Measurements from ENCODE around the gene DNAJC6.
"Not testable (repeated sequence)": the region's sequence is repeated elsewhere in the genome, so short reads cannot be mapped to it uniquely, and the experiment has no call there.

Gene DNAJC6

GRCh38 chr1:65359888-65360287 lies 50.5 kb downstream of the DNAJC6 start:
- no peak for DNase-seq

DNA sequence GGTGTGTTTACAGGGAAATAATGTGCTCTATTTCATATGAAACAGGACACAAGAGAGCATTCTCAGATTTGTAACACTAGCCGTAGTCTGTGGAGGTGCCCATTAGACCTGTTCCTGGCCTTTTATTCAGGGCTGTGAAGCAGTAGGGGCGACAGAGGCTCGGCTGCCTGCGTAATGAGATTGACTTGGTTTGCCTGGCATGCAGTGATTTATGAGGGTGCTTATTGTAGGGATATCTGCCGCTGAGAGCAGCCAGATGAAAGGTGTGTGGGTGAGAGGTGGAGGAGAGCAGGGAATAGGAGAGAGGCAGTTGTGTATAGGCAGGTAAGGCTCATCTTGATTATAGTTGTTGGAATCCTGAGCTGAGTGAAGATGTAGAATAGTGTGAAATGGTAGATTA lies 51.3 kb downstream of the DNAJC6 start:
- no peak for DNase-seq

DNA sequence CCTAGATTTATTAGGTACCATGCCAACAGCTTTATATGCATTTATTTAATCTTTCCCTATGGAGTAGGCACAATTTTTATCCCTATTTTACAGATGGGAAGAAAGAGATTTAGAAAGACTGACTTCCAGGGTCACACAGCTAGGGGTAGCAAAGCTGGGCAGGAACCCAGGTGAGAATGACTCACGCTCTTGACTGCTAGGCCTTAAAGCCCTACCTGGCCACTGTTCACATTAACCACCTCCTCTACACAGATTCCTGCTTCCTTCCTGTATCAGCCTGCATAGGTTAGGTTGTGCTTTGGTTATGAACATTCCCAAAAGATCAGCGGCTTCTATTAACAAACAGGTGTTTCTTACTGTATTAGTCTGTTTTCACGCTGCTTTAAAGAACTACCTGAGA lies 53.2 kb downstream of the DNAJC6 start:
- no peak for DNase-seq

DNA sequence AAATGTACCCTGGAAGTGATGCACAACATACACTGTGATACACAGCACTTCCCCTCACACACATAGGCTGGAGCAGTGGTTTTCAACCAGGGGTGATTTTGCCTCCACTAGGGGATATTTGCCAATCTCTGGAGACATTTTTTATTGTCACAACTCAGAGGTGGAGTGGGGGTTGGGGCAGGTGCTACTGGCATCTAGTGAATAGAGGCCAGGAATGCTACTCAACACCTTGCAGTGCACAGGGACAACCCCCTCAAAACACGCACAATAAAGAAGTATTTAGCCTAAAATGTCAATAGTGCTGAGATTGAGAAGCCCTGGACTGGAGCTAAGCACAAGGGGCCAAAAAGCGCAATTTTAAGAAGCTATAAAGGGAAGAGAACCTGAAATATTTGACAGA lies 54.1 kb downstream of the DNAJC6 start:
- no peak for DNase-seq

- DNase-seq = no peak
Measured at GRCh38 chr1:65368403-65368802, 59.1 kb downstream of the DNAJC6 start.

- no peak for DNase-seq
Measured at GRCh38 chr1:65371544-65371943, 62.2 kb downstream of the DNAJC6 start.

GRCh38 chr1:65372557-65372956 lies 63.2 kb downstream of the DNAJC6 start:
- DNase-seq = peak; percentile 49

DNA sequence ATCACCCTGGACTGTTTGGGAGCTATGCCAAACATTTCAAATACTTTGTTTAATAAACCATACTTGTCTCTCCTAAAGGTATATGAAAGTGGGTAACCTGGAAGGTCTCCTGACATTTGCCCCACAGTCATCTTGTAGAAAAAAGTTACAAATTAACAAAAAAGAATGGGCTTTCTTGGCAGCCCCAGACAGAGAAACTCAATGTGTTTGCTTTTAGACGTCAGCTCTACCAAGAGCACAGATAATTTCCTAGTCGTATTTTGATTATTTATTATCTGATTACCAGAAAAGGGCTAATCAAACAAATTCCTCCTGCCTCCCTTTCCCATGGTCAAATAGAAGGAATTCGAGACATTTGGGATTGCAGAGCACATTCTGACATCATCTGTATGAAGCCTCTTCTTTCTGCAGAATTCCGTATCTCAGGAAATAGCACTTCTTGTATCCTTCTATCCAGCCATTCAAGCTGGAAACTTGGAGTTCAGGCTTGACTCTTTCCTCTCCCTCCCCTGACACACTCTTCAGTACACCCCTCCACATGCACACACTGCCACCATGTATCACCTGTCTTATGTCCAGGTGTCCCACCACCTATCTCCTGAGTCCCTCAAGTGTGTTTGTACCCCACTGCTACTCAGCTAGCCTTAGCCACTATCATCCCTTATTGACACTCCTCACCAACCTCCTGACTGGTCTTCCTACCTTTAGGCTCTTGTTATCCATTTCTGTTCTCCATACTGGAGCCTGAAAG lies 68.3 kb downstream of the DNAJC6 start:
- no peak for DNase-seq

DNA sequence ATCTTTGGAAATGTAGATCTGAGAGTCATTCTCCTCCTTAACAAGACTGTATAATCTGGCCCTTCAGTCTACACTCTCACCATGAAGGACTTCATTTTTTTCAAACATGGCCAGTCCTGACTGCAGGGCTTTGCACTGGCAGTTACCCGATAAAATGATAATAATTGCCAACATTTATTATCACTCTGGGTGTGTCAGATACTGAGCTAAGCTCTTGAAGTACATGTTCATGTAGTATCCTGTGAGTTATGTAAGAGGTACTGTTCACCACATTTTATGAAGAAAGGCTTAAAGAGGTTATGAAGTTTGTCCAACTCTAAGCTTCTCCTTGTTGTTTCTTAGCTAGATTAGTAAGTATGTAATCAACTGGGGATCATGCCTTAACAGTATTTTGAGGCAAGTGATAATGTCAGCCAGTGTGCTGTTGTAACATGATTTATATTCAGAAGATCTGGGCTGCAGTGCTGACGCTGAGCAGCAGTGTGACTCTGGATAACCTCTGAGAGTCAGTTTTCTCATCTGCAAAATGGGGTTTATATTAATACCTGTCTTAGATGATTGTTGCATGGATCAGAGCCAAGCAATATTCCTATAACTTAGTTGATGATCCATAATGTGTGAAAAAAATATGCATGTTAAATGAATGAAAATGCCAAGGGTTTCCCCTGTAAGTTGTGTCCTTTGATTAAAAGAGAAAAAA lies 69.1 kb downstream of the DNAJC6 start:
- peak; percentile 68 for DNase-seq

DNA sequence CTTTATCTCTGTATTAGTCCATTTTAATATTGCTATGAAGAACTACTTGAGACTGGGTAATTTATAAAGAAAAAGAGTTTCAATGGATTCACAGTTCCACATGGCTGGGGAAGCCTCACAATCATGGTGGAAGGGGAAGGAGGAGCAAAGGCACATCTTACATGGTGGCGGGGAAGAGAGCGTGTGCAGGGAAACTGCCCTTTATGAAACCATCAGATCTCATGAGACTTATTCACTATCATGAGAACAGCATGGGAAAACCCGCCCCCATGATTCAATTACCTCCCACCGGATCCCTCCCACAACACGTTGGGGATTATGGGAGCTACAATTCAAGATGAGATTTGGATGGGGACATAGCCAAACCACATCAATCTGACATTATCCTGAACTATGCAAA lies 75.1 kb downstream of the DNAJC6 start:
- not testable (repeated sequence) for DNase-seq

- DNase-seq = no peak
Measured at GRCh38 chr1:65386439-65386838, 77.1 kb downstream of the DNAJC6 start.

DNA sequence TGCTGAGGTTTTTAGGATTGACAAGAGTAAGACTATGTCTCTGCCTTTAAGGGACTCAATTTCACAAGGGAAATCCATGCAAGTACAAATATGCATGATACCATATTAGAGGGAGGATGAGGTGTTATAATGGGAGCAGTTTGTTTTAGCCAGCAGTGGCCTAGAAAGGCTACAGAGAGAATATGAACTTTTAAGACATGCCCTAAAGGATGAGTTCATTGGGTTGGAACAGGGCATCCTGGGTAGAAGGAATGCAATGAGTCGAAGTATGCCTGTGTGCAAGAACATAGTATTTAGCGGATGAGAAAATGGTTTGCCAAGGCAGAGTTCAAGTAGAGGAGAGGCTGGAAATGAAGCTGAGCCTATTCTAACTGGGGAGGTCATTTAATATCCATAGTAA lies 78.5 kb downstream of the DNAJC6 start:
- no peak for DNase-seq

GRCh38 chr1:65388908-65389695 lies 79.8 kb downstream of the DNAJC6 start:
- no peak for DNase-seq

DNA sequence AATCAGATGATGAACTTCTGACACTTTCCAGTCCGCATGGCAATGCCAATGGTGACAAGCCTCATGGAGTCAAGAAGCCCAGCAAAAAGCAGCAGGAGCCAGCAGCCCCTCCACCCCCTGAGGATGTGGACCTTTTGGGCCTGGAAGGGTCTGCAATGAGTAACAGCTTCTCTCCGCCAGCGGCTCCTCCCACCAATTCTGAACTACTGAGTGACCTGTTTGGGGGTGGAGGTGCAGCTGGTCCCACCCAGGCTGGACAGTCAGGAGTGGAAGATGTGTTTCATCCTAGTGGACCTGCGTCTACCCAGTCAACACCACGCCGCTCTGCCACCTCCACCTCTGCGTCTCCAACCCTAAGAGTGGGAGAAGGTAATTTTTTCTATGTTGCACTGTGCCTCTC lies 83.2 kb downstream of the DNAJC6 start:
- no peak for DNase-seq

GRCh38 chr1:65393347-65393746 lies 84.0 kb downstream of the DNAJC6 start:
- DNase-seq = no peak

DNA sequence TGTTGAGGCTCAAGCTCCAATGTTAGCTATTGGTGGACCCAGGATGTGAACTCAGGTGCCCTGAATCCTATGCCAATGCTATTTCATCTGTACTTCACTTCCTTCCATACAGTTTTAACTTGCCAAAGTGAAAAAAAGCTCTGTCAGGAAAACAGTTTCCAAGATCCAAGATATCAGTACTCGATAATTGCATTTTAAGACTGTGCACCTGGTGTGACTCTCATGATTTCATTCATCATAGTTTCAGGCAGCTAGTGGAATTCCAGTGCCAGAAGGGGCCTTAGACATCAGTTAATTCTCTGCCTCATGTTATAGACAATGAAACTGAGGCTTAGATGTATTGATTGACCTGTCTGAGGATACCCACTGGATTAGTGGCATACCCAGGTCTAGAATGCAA lies 84.6 kb downstream of the DNAJC6 start:
- no peak for DNase-seq

GRCh38 chr1:65395887-65396612 lies 86.7 kb downstream of the DNAJC6 start:
- no peak for DNase-seq

GRCh38 chr1:65398083-65398482 lies 88.7 kb downstream of the DNAJC6 start:
- no peak for DNase-seq

DNA sequence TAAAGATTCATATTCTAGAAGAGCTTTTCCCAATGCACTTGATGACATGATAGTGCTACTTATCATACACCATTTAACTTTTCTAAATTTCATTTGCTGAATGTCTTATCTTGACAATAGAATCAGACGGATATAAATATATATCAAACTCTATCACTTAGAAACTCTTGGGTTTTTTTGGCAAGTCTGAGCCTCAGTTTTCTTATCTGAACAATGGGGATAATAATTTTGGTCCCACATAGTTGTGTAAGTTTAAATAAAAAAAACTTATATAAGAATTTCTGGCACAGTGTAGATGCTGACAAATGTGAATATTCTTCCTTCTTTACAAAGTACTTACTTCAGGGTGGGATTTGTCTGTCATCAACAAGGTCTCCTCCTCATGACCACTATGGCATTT lies 89.7 kb downstream of the DNAJC6 start:
- no peak for DNase-seq

- no peak for DNase-seq
Measured at GRCh38 chr1:65401612-65402011, 92.3 kb downstream of the DNAJC6 start.

GRCh38 chr1:65404941-65405340 lies 95.6 kb downstream of the DNAJC6 start:
- DNase-seq = no peak

- no peak for DNase-seq
Measured at GRCh38 chr1:65407877-65408276, 98.5 kb downstream of the DNAJC6 start.

DNA sequence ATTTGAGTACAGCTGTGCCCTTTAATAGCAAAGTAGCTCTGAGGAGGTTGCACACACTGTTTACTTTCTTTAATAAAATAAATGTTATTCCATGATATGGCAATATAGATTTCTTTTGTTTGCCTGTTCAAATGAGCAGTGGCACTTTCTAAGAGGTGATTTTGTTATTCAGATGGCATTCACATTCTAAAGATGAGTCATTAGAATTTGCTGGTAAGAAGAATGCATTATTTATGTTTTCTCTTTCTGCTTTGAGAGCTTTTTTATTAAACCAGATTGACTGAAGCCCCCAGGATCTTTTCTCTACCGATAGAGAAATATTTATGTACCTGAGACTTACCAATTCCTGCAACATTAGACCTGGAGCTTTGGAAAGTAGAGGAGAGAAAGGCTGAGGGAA lies 100.0 kb downstream of the DNAJC6 start:
- DNase-seq = no peak

All from hematopoietic multipotent progenitor cell treated with erythropoietin and hydrocortisone succinate and interleukin-3 and kit ligand, for 4 days (in vitro differentiated cells).